HepG2 (cell line): Measurements from ENCODE around the gene CPNE8. TPM values are rescaled to one million over a fixed set of nuclear protein-coding genes. Genes with fewer than 3 reads are reported as not detected.

Experiments
- ATAC-seq: fragments of 200-7000 bp; cut with Tn5 transposase; 3 replicates; pipeline ENCODE4 v1.9.1; 2020; ENCODE audit warnings: mild to moderate bottlenecking, moderate library complexity
- BruUV-seq: library from RNA; stranded (reverse); fragments of 400-500 nt; replicated peaks from 2 replicates; lab custom pipeline; 2021; lab: Mats Ljungman, UMichigan
- CTCF ChIA-PET: fragments of 300-600 bp; formaldehyde crosslinking; extraction: SDS; loops from one replicate; lab custom pipeline; 2021; ENCODE audit warnings: low total read pairs, inconsistent platforms, low intra/inter-chr PET ratio; lab: Yijun Ruan, JAX
- POLR2A ChIA-PET: fragments of 350-600 bp; sonication (Branson Sonifier 250); formaldehyde crosslinking; loops from one replicate; lab custom pipeline; 2020; ENCODE audit warnings: antibody characterized with exemption, inconsistent platforms; lab: Yijun Ruan, JAX
- DNase-seq: peaks from one replicate; pipeline ENCODE4 v3.0.0-alpha.2; 2015; ENCODE audit warnings: low spot score
- FAIRE-seq: peaks from 3 replicates; lab custom pipeline; 2011; peaks lifted over from hg19 to GRCh38; lab: Jason Lieb, UNC
- H2AFZ ChIP-seq: one replicate; pipeline ENCODE4 v1.6.1; 2011; ENCODE audit warnings: low read length, inconsistent platforms
- H3K27ac ChIP-seq: fragments of 300-600 bp; 3 replicates; pipeline ENCODE4 v1.8.0; 2011; ENCODE audit warnings: mixed run types, mild to moderate bottlenecking, mixed read lengths, low read length, inconsistent platforms; ENCODE audit not compliant: insufficient read depth; ENCODE audit errors: extremely low read length
- H3K27me3 ChIP-seq, 2 experiments: fragments of 200-600 bp in 1 of 2; 2 replicates in 1 of 2; 3 replicates in 1 of 2; pipeline versions ENCODE4 v1.6.0 to v1.8.0; 2011; ENCODE audit warnings: low read length in 2 of 2, mild to moderate bottlenecking in 2 of 2, moderate library complexity in 2 of 2, inconsistent platforms in 1 of 2; ENCODE audit not compliant: insufficient read depth in 2 of 2, control insufficient read depth in 1 of 2
- H3K36me3 ChIP-seq, 2 experiments: fragments of 200-600 bp in 1 of 2; replicated peaks in 1 of 2; 2 replicates in 1 of 2; 3 replicates in 1 of 2; pipeline versions ENCODE4 v1.5.1 to v1.8.0; 2011; ENCODE audit warnings: low read length in 2 of 2, inconsistent platforms in 1 of 2; ENCODE audit not compliant: insufficient read depth in 2 of 2, control insufficient read depth in 1 of 2
- H3K4me1 ChIP-seq: 2 replicates; pipeline ENCODE4 v1.5.1; 2012; ENCODE audit warnings: low read length, inconsistent platforms; ENCODE audit not compliant: insufficient read depth
- H3K4me2 ChIP-seq: 2 replicates; pipeline ENCODE4 v1.6.0; 2011; ENCODE audit warnings: low read depth, low read length, inconsistent platforms
- H3K4me3 ChIP-seq, 3 experiments: fragments of 200-600 bp in 1 of 3; sonication (generic), shearing (Covaris generic) in 1 of 3; replicated peaks in 1 of 3; 2 replicates each; pipeline ENCODE4 v1.5.1; 2011 to 2016; ENCODE audit warnings: low read length in 3 of 3, inconsistent platforms in 2 of 3, low read depth in 2 of 3, mild to moderate bottlenecking in 2 of 3, control low read depth in 1 of 3, mixed read lengths in 1 of 3; ENCODE audit not compliant: insufficient read depth in 1 of 3
- H3K79me2 ChIP-seq: one replicate; pipeline ENCODE4 v1.6.1; 2011; ENCODE audit warnings: low read length, inconsistent platforms; ENCODE audit not compliant: insufficient read depth
- H3K9ac ChIP-seq: 2 replicates; pipeline ENCODE4 v1.6.0; 2011; ENCODE audit warnings: mild to moderate bottlenecking, low read depth, low read length, inconsistent platforms; ENCODE audit not compliant: insufficient read depth
- H3K9me3 ChIP-seq: 2 replicates; pipeline ENCODE4 v1.5.1; 2012; ENCODE audit warnings: mild to moderate bottlenecking, low read length
- H4K20me1 ChIP-seq: 2 replicates; pipeline ENCODE4 v1.6.0; 2011; ENCODE audit warnings: inconsistent platforms, mild to moderate bottlenecking, low read length, moderate library complexity; ENCODE audit not compliant: insufficient read depth
- DPF2 ChIP-seq: sonication (generic); formaldehyde crosslinking; IDR thresholded peaks from 2 replicates; pipeline ENCODE4 v1.4.0; 2020; ENCODE audit warnings: mild to moderate bottlenecking, low read depth, missing genetic modification reagents, borderline replicate concordance
- HMG20A ChIP-seq: IDR thresholded peaks from 2 replicates; pipeline ENCODE4 v1.6.1; 2016; ENCODE audit warnings: borderline replicate concordance
- IKZF1 ChIP-seq: fragments of 450-650 bp; IDR thresholded peaks from 2 replicates; pipeline ENCODE4 v1.7.1; 2016
- KDM5A ChIP-seq: fragments of 200-600 bp; sonication (generic); IDR thresholded peaks from 2 replicates; pipeline ENCODE4 v1.7.0; 2018; ENCODE audit warnings: antibody characterized with exemption, mild to moderate bottlenecking, low read length, borderline replicate concordance
- MLLT10 ChIP-seq: sonication (generic); formaldehyde crosslinking; IDR thresholded peaks from 2 replicates; pipeline ENCODE4 v1.4.0; 2020; ENCODE audit warnings: missing genetic modification reagents
- PLRG1 ChIP-seq: fragments of 450-650 bp; conservative IDR thresholded peaks from 2 replicates; pipeline ENCODE4 v1.6.1; 2016
- SRY ChIP-seq: sonication (generic); formaldehyde crosslinking; IDR thresholded peaks from 2 replicates; pipeline ENCODE4 v1.8.0; 2022; ENCODE audit warnings: mild to moderate bottlenecking, missing genetic modification reagents
- ZFP37 ChIP-seq: sonication (generic); formaldehyde crosslinking; IDR thresholded peaks from 2 replicates; pipeline ENCODE4 v1.4.0; 2020; ENCODE audit warnings: missing genetic modification reagents, borderline replicate concordance
- ZNF24 ChIP-seq: fragments of 450-650 bp; IDR thresholded peaks from 2 replicates; pipeline ENCODE4 v1.6.1; 2017; ENCODE audit warnings: antibody characterized with exemption, mild to moderate bottlenecking
- ZNF33B ChIP-seq: sonication (generic); formaldehyde crosslinking; IDR thresholded peaks from 2 replicates; pipeline ENCODE4 v1.5.1; 2020; ENCODE audit warnings: mild to moderate bottlenecking, missing genetic modification reagents
- ZNF574 ChIP-seq: sonication (generic); formaldehyde crosslinking; IDR thresholded peaks from 2 replicates; pipeline ENCODE4 v1.4.0; 2020; ENCODE audit warnings: missing genetic modification reagents
- ZNF577 ChIP-seq: sonication (generic); formaldehyde crosslinking; IDR thresholded peaks from 2 replicates; pipeline ENCODE4 v1.4.0; 2020; ENCODE audit warnings: mild to moderate bottlenecking, low read depth, missing genetic modification reagents, borderline replicate concordance
- in situ Hi-C: cut with HindIII; loops from 2 replicates; pipeline ENCODE4 v1.10.0; 2017; ENCODE audit warnings: low pct_unique_long_range_greater_than_20kb; ENCODE audit not compliant: extremely low pct_ligation_motif_present
- intact Hi-C: fragments of 100-400 bp; cut with micrococcal nuclease; formaldehyde crosslinking; loops from one replicate; pipeline ENCODE4 v1.10.0; 2022; ENCODE audit not compliant: unreplicated experiment
- polyA plus RNA-seq, 8 experiments: library from polyadenylated mRNA; depleted of rRNA in 3 of 8; stranded (reverse) in 7 of 8; unstranded in 1 of 8; fragments of >200 nt; fragmentation: Illumina TruSeq in 4 of 8; extraction: Trizol in 4 of 8; gene quantifications; 2 replicates each; pipeline versions ENCODE4 v1.2.1 to v1.2.3, GENCODE V29; 2011 to 2016; ENCODE audit warnings: low read depth in 4 of 8, missing spikeins in 1 of 8, mixed read lengths in 1 of 8; ENCODE audit not compliant: insufficient read depth in 1 of 8
- total RNA-seq, 5 experiments: library from RNA; depleted of rRNA; stranded (reverse); fragments of >200 nt; fragmentation: Illumina TruSeq; extraction: Trizol; gene quantifications; 2 replicates each; pipeline ENCODE4 v1.2.3, GENCODE V29; 2016; ENCODE audit warnings: low read depth in 1 of 5
- TF ChIP-seq, protein P1 (sequence below): sonication (generic); formaldehyde crosslinking; IDR thresholded peaks from 2 replicates; pipeline ENCODE4 v1.8.0; 2022; ENCODE audit warnings: missing genetic modification reagents, mild to moderate bottlenecking, borderline replicate concordance
- TF ChIP-seq, protein P2 (sequence below): sonication (generic); formaldehyde crosslinking; IDR thresholded peaks from 2 replicates; pipeline ENCODE4 v1.9.0; 2021; ENCODE audit warnings: mild to moderate bottlenecking, missing genetic modification reagents
- TF ChIP-seq, protein P3 (sequence below): sonication (generic); formaldehyde crosslinking; IDR thresholded peaks from 2 replicates; pipeline ENCODE4 v1.4.0; 2020; ENCODE audit warnings: mild to moderate bottlenecking, missing genetic modification reagents

Gene CPNE8
- total and polyA plus RNA-seq, 2 of the 13 experiments (the other 11 are each of a cell fraction or from before 2014, with no cell fraction given) = 2.4 to 2.7 TPM

- Histone ChIP-seq H4K20me1 (no peaks in the 10 kb centered on the region), H3K27ac (no peak overlapping the region), H3K27me3 (no peaks in the 10 kb centered on the region; a peak in 1 of 5 replicates), H3K9me3 (peaks cover 4% of the 10 kb centered on the region), H3K79me2 (no peaks in the 10 kb centered on the region), H3K4me1 (no peaks in the 10 kb centered on the region), H3K9ac (no peak overlapping the region), H3K4me3 (no peak overlapping the region), H3K4me2 (no peak overlapping the region), H3K36me3 (no peaks in the 10 kb centered on the region), H2AFZ (no peak overlapping the region)
- BruUV-seq = no TSS peak
- no peak for ATAC-seq
- POLR2A ChIA-PET = no interaction called here
- no peak for DNase-seq
- TF ChIP-seq PLRG1 (no peak), HMG20A (CRISPR knock-in tag) (no peak), DPF2 (CRISPR knock-in tag) (no peak), ZFP37 (CRISPR knock-in tag) (no peak), ZNF33B (CRISPR knock-in tag) (no peak), IKZF1 (no peak), MLLT10 (no peak), SRY (CRISPR knock-in tag) (no peak), ZNF24 (no peak), ZNF577 (no peak), ZNF574 (CRISPR knock-in tag) (no peak), KDM5A (no peak)
- TF ChIP-seq, protein P1, sequence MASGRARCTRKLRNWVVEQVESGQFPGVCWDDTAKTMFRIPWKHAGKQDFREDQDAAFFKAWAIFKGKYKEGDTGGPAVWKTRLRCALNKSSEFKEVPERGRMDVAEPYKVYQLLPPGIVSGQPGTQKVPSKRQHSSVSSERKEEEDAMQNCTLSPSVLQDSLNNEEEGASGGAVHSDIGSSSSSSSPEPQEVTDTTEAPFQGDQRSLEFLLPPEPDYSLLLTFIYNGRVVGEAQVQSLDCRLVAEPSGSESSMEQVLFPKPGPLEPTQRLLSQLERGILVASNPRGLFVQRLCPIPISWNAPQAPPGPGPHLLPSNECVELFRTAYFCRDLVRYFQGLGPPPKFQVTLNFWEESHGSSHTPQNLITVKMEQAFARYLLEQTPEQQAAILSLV (CRISPR knock-in tag) = no peak
- TF ChIP-seq, protein P2, sequence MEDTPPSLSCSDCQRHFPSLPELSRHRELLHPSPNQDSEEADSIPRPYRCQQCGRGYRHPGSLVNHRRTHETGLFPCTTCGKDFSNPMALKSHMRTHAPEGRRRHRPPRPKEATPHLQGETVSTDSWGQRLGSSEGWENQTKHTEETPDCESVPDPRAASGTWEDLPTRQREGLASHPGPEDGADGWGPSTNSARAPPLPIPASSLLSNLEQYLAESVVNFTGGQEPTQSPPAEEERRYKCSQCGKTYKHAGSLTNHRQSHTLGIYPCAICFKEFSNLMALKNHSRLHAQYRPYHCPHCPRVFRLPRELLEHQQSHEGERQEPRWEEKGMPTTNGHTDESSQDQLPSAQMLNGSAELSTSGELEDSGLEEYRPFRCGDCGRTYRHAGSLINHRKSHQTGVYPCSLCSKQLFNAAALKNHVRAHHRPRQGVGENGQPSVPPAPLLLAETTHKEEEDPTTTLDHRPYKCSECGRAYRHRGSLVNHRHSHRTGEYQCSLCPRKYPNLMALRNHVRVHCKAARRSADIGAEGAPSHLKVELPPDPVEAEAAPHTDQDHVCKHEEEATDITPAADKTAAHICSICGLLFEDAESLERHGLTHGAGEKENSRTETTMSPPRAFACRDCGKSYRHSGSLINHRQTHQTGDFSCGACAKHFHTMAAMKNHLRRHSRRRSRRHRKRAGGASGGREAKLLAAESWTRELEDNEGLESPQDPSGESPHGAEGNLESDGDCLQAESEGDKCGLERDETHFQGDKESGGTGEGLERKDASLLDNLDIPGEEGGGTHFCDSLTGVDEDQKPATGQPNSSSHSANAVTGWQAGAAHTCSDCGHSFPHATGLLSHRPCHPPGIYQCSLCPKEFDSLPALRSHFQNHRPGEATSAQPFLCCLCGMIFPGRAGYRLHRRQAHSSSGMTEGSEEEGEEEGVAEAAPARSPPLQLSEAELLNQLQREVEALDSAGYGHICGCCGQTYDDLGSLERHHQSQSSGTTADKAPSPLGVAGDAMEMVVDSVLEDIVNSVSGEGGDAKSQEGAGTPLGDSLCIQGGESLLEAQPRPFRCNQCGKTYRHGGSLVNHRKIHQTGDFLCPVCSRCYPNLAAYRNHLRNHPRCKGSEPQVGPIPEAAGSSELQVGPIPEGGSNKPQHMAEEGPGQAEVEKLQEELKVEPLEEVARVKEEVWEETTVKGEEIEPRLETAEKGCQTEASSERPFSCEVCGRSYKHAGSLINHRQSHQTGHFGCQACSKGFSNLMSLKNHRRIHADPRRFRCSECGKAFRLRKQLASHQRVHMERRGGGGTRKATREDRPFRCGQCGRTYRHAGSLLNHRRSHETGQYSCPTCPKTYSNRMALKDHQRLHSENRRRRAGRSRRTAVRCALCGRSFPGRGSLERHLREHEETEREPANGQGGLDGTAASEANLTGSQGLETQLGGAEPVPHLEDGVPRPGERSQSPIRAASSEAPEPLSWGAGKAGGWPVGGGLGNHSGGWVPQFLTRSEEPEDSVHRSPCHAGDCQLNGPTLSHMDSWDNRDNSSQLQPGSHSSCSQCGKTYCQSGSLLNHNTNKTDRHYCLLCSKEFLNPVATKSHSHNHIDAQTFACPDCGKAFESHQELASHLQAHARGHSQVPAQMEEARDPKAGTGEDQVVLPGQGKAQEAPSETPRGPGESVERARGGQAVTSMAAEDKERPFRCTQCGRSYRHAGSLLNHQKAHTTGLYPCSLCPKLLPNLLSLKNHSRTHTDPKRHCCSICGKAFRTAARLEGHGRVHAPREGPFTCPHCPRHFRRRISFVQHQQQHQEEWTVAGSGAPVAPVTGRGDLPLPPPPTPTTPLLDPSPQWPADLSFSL = no peak
- TF ChIP-seq, protein P3, sequence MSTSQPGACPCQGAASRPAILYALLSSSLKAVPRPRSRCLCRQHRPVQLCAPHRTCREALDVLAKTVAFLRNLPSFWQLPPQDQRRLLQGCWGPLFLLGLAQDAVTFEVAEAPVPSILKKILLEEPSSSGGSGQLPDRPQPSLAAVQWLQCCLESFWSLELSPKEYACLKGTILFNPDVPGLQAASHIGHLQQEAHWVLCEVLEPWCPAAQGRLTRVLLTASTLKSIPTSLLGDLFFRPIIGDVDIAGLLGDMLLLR (CRISPR knock-in tag) = no peak
- CTCF ChIA-PET = no interaction called here
- intact Hi-C loops (no loop called here), in situ Hi-C loops (no loop called here)
- no peak for FAIRE-seq
These were observed 277.1 kb downstream of the CPNE8 start for GRCh38 chr12:38628288-38628687.
